CD4-positive, CD25-positive, alpha-beta regulatory T cell (primary cell): Measurements from ENCODE around the gene UBE3A. TPM values are rescaled to one million over a fixed set of nuclear protein-coding genes. Genes with fewer than 3 reads are reported as not detected.
A peak's percentile ranks its signal among the peaks of the same experiment; 100 is the strongest.

Experiments
- ATAC-seq, 2 donors: fragments of 150-1000 bp; cut with Tn5 transposase; one replicate each; pipeline ENCODE4 v1.10.0; 2021; ENCODE audit warnings: low read depth in 2 of 2, moderate number of reproducible peaks in 2 of 2, moderate library complexity in 1 of 2
- DNase-seq, 3 donors: peaks; one replicate each; pipeline versions ENCODE4 v3.0.0 to v3.0.0-alpha.2; 2012 to 2022; ENCODE audit warnings: mixed read lengths in 1 of 3
- H3K27ac ChIP-seq: one replicate; pipeline ENCODE4 v1.7.0; 2013; ENCODE audit warnings: mild to moderate bottlenecking, low read length; ENCODE audit not compliant: insufficient read depth, poor library complexity, severe bottlenecking
- H3K27me3 ChIP-seq: one replicate; pipeline ENCODE4 v1.7.0; 2013; ENCODE audit warnings: low read length; ENCODE audit not compliant: control insufficient read depth, insufficient read depth
- H3K36me3 ChIP-seq: one replicate; pipeline ENCODE4 v1.7.0; 2013; ENCODE audit warnings: mild to moderate bottlenecking, low read length, moderate library complexity; ENCODE audit not compliant: control insufficient read depth, insufficient read depth
- H3K4me1 ChIP-seq: 2 replicates; pipeline ENCODE4 v1.7.0; 2013; ENCODE audit warnings: mild to moderate bottlenecking, low read length; ENCODE audit not compliant: insufficient read depth, control insufficient read depth, poor library complexity, severe bottlenecking
- H3K4me3 ChIP-seq: one replicate; pipeline ENCODE4 v1.7.0; 2013; ENCODE audit warnings: low read depth, mild to moderate bottlenecking, low read length, moderate library complexity
- H3K9me3 ChIP-seq, 2 experiments: 1 replicate in 1 of 2; 2 replicates in 1 of 2; pipeline ENCODE4 v1.7.0; 2013; ENCODE audit warnings: low read length in 2 of 2, mild to moderate bottlenecking in 1 of 2, moderate library complexity in 1 of 2; ENCODE audit not compliant: control insufficient read depth in 2 of 2
- H3K27ac Mint-ChIP-seq, 3 donors: one replicate each; pipeline ENCODE4 v1.8.0; 2020 to 2022; ENCODE audit warnings: mild to moderate bottlenecking in 3 of 3, mixed read lengths in 3 of 3, moderate library complexity in 2 of 3
- H3K27me3 Mint-ChIP-seq: one replicate; pipeline ENCODE4 v1.8.0; 2022; ENCODE audit warnings: mild to moderate bottlenecking, mixed read lengths
- H3K36me3 Mint-ChIP-seq: one replicate; pipeline ENCODE4 v1.8.0; 2020; ENCODE audit warnings: mixed read lengths
- H3K4me1 Mint-ChIP-seq, 4 donors: one replicate each; pipeline ENCODE4 v1.8.0; 2020 to 2022; ENCODE audit warnings: mixed read lengths in 4 of 4, mild to moderate bottlenecking in 1 of 4
- H3K4me3 Mint-ChIP-seq, 4 donors: one replicate each; pipeline ENCODE4 v1.8.0; 2020 to 2022; ENCODE audit warnings: mild to moderate bottlenecking in 4 of 4, mixed read lengths in 4 of 4, moderate library complexity in 3 of 4
- H3K9me3 Mint-ChIP-seq, 7 donors: one replicate each; pipeline ENCODE4 v1.8.0; 2020 to 2022; ENCODE audit warnings: mixed read lengths in 7 of 7, mild to moderate bottlenecking in 3 of 7, moderate library complexity in 2 of 7
- polyA plus RNA-seq, 4 donors: library from polyadenylated mRNA; unstranded; fragments of 300-500 nt; fragmentation: Illumina TruSeq; gene quantifications; one replicate each; pipeline ENCODE4 v1.2.3, GENCODE V29; 2021
- total RNA-seq: library from RNA; stranded (reverse); gene quantifications from one replicate; pipeline ENCODE4 v1.2.3, GENCODE V29; 2022

Gene UBE3A
- total RNA-seq (106 TPM), polyA plus RNA-seq (100 to 1,000 TPM in 2 of 4 donors, 10 to 100 TPM in 2; 88.6 to 109 (median 98.7) TPM)

DNA sequence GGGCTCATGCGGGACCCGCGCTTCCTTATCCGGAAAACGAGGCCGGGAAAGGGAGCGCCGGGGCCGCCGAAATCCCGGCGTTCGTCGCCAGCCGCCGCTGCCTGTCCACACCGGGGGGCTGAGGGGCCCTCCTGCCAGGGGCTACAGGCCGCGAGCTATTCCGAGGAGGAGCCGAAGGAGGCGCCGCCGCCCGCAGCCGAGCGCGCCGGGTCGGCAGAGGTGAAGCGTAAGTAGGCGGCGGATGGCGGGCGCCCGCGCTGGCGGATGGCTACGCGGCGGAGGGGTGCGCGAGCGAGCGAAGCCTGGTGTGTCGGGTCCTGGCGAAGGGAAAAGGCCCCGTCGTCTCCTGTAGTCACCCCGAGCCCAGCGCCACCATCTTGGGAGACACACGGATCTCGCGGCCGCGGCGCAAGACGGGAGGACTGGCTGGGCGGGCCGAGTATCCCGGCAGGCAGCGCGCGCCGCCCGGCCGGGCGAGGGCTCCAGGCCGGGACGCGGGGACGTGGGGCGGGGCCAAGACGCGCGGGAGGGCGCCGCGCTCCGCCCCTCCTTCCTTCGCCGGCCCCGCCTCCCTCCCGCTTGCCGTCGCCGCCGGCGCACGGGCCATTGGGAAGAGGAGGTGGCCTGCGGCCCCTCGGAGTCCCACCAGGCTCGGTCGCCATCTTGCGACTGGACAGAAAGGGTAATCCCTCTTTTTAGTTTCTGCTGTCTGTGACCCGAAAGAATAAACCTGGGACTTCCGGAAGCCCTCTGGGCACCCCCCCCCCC is at the start of gene UBE3A:
Gene UBE3A, minus strand, starts transcription at position 424 of the 768 bp plus-strand sequence. CDS start 29,917 bp downstream, outside the sequence.
- H3K4me1 Mint-ChIP-seq = peaks cover 21 to 49% (median 31%) of the 10 kb centered on the region in 4 donors
- Histone ChIP-seq H3K27me3 (no peaks in the 10 kb centered on the region), H3K4me3 (peak within 1 kb of the TSS; percentile 87), H3K36me3 (peaks cover 1% of the 10 kb centered on the region), H3K27ac (peak within 1 kb of the TSS; percentile 84), H3K9me3 (no peaks in the 10 kb centered on the region), H3K4me1 (peaks cover 32% of the 10 kb centered on the region)
- H3K9me3 Mint-ChIP-seq = peaks cover 0 to 2% (median 0%) of the 10 kb centered on the region in 7 donors
- H3K27ac Mint-ChIP-seq = peak within 1 kb of the TSS; percentile 90 to 98 (median 92)
- peaks cover under 1% of the 10 kb centered on the region for H3K27me3 Mint-ChIP-seq
- H3K4me3 Mint-ChIP-seq = peak within 1 kb of the TSS; percentile 93 to 98 (median 96)
- DNase-seq (peak; percentile 77 to 93 (median 86)), ATAC-seq (peak; percentile 92 to 94)
- no peaks in the 10 kb centered on the region for H3K36me3 Mint-ChIP-seq

- H3K4me3 Mint-ChIP-seq = no peak overlapping the region
- H3K36me3 ChIP-seq = no peaks in the 10 kb centered on the region
- no peaks in the 10 kb centered on the region for H3K4me1 Mint-ChIP-seq
- H3K27me3 Mint-ChIP-seq = peaks cover 4% of the 10 kb centered on the region
- DNase-seq (no peak), ATAC-seq (no peak)
- H3K4me1 ChIP-seq = no peaks in the 10 kb centered on the region
- no peaks in the 10 kb centered on the region for H3K36me3 Mint-ChIP-seq
- H3K9me3 Mint-ChIP-seq = peaks cover 0 to 19% (median 10%) of the 10 kb centered on the region in 7 donors
- H3K9me3 ChIP-seq = peaks cover 10% of the 10 kb centered on the region in 2 experiments
- no peak overlapping the region for H3K27ac ChIP-seq
- H3K27me3 ChIP-seq = no peaks in the 10 kb centered on the region
- no peak overlapping the region for H3K27ac Mint-ChIP-seq
- no peak overlapping the region for H3K4me3 ChIP-seq
Measured at GRCh38 chr15:25487226-25487884, 48.5 kb upstream of the UBE3A start.

GRCh38 chr15:25486051-25486450 is 47.2 kb upstream of the UBE3A start:
- H3K4me3 ChIP-seq = no peak overlapping the region
- DNase-seq = no peak
- no peaks in the 10 kb centered on the region for H3K4me1 ChIP-seq
- Mint-ChIP-seq H3K27ac (no peak overlapping the region), H3K9me3 (peaks cover 0 to 14% (median 4%) of the 10 kb centered on the region in 7 donors), H3K27me3 (peaks cover 4% of the 10 kb centered on the region), H3K4me3 (no peak overlapping the region), H3K36me3 (no peaks in the 10 kb centered on the region), H3K4me1 (no peaks in the 10 kb centered on the region)
- peaks cover 7 to 10% of the 10 kb centered on the region in 2 experiments for H3K9me3 ChIP-seq
- no peaks in the 10 kb centered on the region for H3K27me3 ChIP-seq
- H3K27ac ChIP-seq = no peak overlapping the region
- no peak for ATAC-seq
- H3K36me3 ChIP-seq = no peaks in the 10 kb centered on the region

DNA sequence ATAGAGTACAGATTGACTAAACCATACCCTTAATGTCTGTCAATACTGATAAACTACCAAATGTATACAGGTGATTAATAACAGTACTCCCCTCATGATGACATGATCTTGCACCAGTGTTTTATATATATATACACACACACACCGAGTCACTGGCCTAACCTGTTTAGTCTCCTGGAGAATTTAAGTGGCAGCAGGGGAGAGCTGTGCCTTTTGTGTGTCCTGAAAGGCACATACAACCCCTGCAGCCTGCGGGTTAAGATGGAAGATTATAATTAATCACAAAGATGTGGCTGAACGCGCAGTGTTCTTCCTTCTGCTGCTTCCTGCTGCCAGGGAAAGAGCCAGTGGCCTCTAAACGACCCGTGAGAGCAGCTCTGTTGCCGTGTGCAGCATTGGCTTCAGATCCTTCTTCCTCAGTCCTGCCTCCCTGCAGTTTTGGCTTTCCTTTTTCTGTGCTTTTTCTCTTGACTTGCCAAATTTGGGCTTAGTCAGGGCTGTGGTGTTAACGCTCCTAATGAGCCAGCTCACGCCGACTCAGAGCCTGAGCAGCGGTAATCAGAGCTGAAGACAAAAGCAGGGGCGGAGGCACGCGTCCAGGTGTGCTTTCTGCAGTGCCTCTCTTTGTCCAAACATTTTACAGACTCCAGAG is 42.5 kb upstream of the UBE3A start:
- Mint-ChIP-seq H3K4me1 (no peaks in the 10 kb centered on the region), H3K27me3 (peaks cover 9% of the 10 kb centered on the region), H3K36me3 (no peaks in the 10 kb centered on the region), H3K9me3 (peaks cover 0 to 9% (median 0%) of the 10 kb centered on the region in 7 donors), H3K27ac (no peak overlapping the region), H3K4me3 (no peak overlapping the region)
- Histone ChIP-seq H3K27ac (no peak overlapping the region), H3K9me3 (no peaks in the 10 kb centered on the region), H3K4me1 (no peaks in the 10 kb centered on the region), H3K36me3 (no peaks in the 10 kb centered on the region), H3K4me3 (no peak overlapping the region), H3K27me3 (no peaks in the 10 kb centered on the region)
- no peak for ATAC-seq
- no peak for DNase-seq

DNA sequence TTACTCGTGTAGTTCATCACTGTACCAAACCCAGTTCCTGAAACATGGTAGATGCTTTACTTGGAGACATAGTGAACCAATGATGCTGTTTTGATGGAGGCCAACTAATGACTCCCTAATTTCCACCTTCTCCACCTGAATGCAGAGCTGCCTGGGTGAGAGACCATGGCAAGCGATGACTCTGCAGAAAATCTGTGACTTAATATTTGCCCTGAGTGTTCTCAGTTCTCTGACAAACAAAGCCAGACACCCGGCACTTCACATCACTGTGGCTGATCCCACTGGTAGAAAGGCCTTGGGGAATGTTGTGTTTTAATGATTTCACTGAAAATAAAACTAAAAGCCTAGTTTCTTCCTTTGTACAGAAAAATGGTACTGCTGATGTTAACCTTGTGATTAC is 39.5 kb upstream of the UBE3A start:
- DNase-seq = no peak
- no peaks in the 10 kb centered on the region for H3K36me3 Mint-ChIP-seq
- Histone ChIP-seq H3K36me3 (no peaks in the 10 kb centered on the region), H3K4me1 (no peaks in the 10 kb centered on the region), H3K9me3 (no peaks in the 10 kb centered on the region), H3K27me3 (no peaks in the 10 kb centered on the region), H3K4me3 (no peak overlapping the region), H3K27ac (no peak overlapping the region)
- no peak overlapping the region for H3K27ac Mint-ChIP-seq
- peaks cover 5% of the 10 kb centered on the region for H3K27me3 Mint-ChIP-seq
- peaks cover 0 to 4% (median 0%) of the 10 kb centered on the region in 7 donors for H3K9me3 Mint-ChIP-seq
- no peak overlapping the region for H3K4me3 Mint-ChIP-seq
- ATAC-seq = no peak
- no peaks in the 10 kb centered on the region for H3K4me1 Mint-ChIP-seq

GRCh38 chr15:25477816-25478215 is 39.0 kb upstream of the UBE3A start:
- no peaks in the 10 kb centered on the region for H3K4me1 Mint-ChIP-seq
- no peaks in the 10 kb centered on the region for H3K4me1 ChIP-seq
- H3K36me3 Mint-ChIP-seq = no peaks in the 10 kb centered on the region
- no peak overlapping the region for H3K27ac Mint-ChIP-seq
- H3K4me3 Mint-ChIP-seq = no peak overlapping the region
- no peak overlapping the region for H3K27ac ChIP-seq
- ATAC-seq = no peak
- no peaks in the 10 kb centered on the region for H3K27me3 ChIP-seq
- H3K9me3 ChIP-seq = no peaks in the 10 kb centered on the region
- peaks cover 0 to 5% (median 2%) of the 10 kb centered on the region in 7 donors for H3K9me3 Mint-ChIP-seq
- no peak overlapping the region for H3K4me3 ChIP-seq
- H3K36me3 ChIP-seq = no peaks in the 10 kb centered on the region
- peaks cover 5% of the 10 kb centered on the region for H3K27me3 Mint-ChIP-seq
- no peak for DNase-seq

DNA sequence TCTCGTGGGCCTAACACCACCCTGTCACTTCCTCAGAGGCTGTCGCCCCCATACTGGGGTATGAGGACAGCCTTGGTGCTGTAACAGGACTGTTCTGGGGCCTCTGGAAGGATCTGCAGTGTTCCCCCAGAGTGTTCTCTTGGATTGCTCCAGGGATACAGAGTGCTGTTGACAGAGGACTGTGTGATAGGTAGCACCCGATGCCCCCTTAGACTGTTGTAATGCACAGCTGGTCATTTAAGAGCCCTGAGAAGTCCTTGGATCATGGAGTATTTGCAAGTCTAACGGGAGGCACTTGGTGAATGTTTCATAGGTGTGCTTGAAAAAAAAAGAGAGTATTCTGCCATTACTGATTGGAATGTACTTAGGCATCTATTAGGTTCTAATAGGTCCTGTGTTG is 35.4 kb upstream of the UBE3A start:
- H3K27ac ChIP-seq = no peak overlapping the region
- H3K27ac Mint-ChIP-seq = no peak overlapping the region
- no peaks in the 10 kb centered on the region for H3K27me3 ChIP-seq
- peaks cover 0 to 11% (median 2%) of the 10 kb centered on the region in 7 donors for H3K9me3 Mint-ChIP-seq
- no peaks in the 10 kb centered on the region for H3K4me1 Mint-ChIP-seq
- H3K36me3 Mint-ChIP-seq = no peaks in the 10 kb centered on the region
- ATAC-seq (no peak), DNase-seq (no peak)
- H3K36me3 ChIP-seq = no peaks in the 10 kb centered on the region
- H3K9me3 ChIP-seq = no peaks in the 10 kb centered on the region
- no peak overlapping the region for H3K4me3 Mint-ChIP-seq
- no peaks in the 10 kb centered on the region for H3K4me1 ChIP-seq
- H3K4me3 ChIP-seq = no peak overlapping the region
- H3K27me3 Mint-ChIP-seq = peaks cover 5% of the 10 kb centered on the region
